Activated B cell treated with CpG ODN at 0.5 μM for 24 hours (primary cell): ENCODE results near the gene MAMDC2. TPM values are rescaled to one million over a fixed set of nuclear protein-coding genes. Genes with fewer than 3 reads are reported as not detected.

Experiments used
- ATAC-seq: fragments of 200-7000 bp; cut with Tn5 transposase; one replicate; pipeline ENCODE4 v1.10.0; 2021; ENCODE audit warnings: low read depth, mild to moderate bottlenecking, moderate library complexity
- CTCF ChIA-PET: fragments of 350-600 bp; sonication (Branson Sonifier 250); formaldehyde crosslinking; loops from one replicate; lab custom pipeline; 2021; ENCODE audit warnings: antibody characterized with exemption; lab: Charles Lee
- POLR2A ChIA-PET: fragments of 350-600 bp; sonication (Branson Sonifier 250); formaldehyde crosslinking; loops from one replicate; lab custom pipeline; 2021; ENCODE audit warnings: antibody characterized with exemption; lab: Charles Lee
- DNase-seq: peaks from one replicate; pipeline ENCODE4 v3.0.0; 2022
- H3K27ac Mint-ChIP-seq: one replicate; pipeline ENCODE4 v1.8.0; 2020; ENCODE audit warnings: mixed read lengths
- H3K27me3 Mint-ChIP-seq: one replicate; pipeline ENCODE4 v1.8.0; 2021; ENCODE audit warnings: mixed read lengths
- H3K36me3 Mint-ChIP-seq: one replicate; pipeline ENCODE4 v1.8.0; 2021; ENCODE audit warnings: low read depth, mixed read lengths
- H3K4me1 Mint-ChIP-seq: one replicate; pipeline ENCODE4 v1.8.0; 2021; ENCODE audit warnings: mixed read lengths
- H3K4me3 Mint-ChIP-seq: one replicate; pipeline ENCODE4 v1.8.0; 2020; ENCODE audit warnings: mild to moderate bottlenecking, mixed read lengths
- H3K9me3 Mint-ChIP-seq: one replicate; pipeline ENCODE4 v1.8.0; 2020; ENCODE audit warnings: mixed read lengths
- intact Hi-C: fragments of 100-400 bp; cut with micrococcal nuclease; formaldehyde crosslinking; loops from one replicate; pipeline ENCODE4 v1.15.1; 2024
- total RNA-seq: library from RNA; stranded (reverse); gene quantifications from 2 replicates; pipeline ENCODE4 v1.2.3, GENCODE V29; 2022
- TF ChIP-seq, protein P1 (sequence below): fragments of 200-600 bp; IDR thresholded peaks from one replicate; pipeline ENCODE4 v1.8.0; 2022; ENCODE audit warnings: antibody characterized with exemption, mild to moderate bottlenecking

Gene MAMDC2, protein sequence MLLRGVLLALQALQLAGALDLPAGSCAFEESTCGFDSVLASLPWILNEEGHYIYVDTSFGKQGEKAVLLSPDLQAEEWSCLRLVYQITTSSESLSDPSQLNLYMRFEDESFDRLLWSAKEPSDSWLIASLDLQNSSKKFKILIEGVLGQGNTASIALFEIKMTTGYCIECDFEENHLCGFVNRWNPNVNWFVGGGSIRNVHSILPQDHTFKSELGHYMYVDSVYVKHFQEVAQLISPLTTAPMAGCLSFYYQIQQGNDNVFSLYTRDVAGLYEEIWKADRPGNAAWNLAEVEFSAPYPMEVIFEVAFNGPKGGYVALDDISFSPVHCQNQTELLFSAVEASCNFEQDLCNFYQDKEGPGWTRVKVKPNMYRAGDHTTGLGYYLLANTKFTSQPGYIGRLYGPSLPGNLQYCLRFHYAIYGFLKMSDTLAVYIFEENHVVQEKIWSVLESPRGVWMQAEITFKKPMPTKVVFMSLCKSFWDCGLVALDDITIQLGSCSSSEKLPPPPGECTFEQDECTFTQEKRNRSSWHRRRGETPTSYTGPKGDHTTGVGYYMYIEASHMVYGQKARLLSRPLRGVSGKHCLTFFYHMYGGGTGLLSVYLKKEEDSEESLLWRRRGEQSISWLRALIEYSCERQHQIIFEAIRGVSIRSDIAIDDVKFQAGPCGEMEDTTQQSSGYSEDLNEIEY
- total RNA-seq = not detected in 2 replicates

DNA sequence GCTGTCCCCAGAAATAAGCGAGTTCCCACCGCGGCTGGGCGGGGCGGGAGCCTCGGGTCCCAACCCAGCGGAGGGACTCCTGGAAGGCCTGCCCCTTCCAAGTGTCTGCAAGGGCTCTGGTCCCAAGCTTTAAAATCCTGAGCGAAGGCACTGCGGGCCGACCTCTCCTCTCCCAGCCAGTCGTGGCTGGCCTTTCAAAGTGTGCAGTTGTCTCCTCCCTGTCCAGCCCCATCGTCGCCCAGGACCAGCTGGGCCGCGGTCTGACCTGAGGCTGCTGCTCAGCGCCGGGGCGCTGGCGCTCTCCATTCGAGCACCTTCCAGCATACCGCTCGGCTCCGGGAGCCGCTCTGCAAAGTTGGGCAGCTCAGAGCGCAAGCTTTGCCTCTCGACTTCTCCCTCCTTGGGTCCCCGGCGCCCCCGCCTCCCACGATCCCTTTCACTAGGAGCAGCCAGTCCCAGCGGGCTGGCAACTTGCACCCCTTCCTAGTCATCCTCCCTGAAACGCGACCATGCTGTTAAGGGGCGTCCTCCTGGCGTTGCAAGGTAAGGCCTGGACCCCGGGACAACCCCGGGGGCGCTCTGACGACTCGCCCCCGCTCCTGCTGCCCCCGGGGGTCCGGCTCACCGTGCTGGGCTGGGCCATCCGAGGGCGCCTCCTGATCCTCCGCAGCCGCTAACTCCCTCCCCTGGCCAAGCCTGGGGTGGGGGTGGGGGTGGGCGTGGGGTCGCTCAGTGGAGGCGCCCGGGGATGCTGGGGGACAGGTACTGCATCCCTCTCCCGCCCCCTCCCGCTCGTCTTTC, at the start of gene MAMDC2:
MAMDC2 (plus strand) TSS at position 160 of the 801 bp plus-strand sequence; CDS start at position 510, 350 bp downstream.
- Mint-ChIP-seq H3K27ac (no peak within 1 kb of the TSS), H3K9me3 (no peaks in the 10 kb centered on the region), H3K4me1 (peaks cover 8% of the 10 kb centered on the region), H3K36me3 (no peaks in the 10 kb centered on the region), H3K27me3 (peaks cover 51% of the 10 kb centered on the region), H3K4me3 (no peak within 1 kb of the TSS)
- CTCF ChIA-PET = no interaction called here
- no peak for DNase-seq
- intact Hi-C loops = no loop called here
- ATAC-seq = no peak
- POLR2A ChIA-PET = no interaction called here
- TF ChIP-seq, protein P1, sequence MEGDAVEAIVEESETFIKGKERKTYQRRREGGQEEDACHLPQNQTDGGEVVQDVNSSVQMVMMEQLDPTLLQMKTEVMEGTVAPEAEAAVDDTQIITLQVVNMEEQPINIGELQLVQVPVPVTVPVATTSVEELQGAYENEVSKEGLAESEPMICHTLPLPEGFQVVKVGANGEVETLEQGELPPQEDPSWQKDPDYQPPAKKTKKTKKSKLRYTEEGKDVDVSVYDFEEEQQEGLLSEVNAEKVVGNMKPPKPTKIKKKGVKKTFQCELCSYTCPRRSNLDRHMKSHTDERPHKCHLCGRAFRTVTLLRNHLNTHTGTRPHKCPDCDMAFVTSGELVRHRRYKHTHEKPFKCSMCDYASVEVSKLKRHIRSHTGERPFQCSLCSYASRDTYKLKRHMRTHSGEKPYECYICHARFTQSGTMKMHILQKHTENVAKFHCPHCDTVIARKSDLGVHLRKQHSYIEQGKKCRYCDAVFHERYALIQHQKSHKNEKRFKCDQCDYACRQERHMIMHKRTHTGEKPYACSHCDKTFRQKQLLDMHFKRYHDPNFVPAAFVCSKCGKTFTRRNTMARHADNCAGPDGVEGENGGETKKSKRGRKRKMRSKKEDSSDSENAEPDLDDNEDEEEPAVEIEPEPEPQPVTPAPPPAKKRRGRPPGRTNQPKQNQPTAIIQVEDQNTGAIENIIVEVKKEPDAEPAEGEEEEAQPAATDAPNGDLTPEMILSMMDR = no peak

DNA sequence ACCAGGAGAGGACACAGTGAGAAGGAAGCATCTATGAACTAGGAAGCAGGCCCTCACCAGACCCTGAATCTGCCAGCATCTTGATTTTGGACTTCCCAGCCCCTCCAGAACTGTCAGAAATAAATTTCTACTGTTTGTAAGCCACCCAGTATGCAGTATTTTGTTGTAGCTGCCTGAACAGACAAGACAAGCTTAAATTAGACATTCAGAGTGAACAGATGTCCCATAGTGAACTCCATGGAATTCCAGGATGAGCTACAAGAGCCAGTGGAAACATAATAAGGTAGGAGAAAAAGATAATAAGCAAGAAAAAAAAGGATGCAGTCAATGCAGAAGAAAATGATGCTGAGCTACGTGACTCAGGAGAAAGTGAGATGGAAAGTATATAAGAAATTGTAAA, 47.8 kb upstream of the MAMDC2 start:
- TF ChIP-seq, protein P1 = no peak
- intact Hi-C loops = no loop called here
- Mint-ChIP-seq H3K27me3 (peaks cover 3% of the 10 kb centered on the region), H3K4me1 (no peaks in the 10 kb centered on the region), H3K36me3 (no peaks in the 10 kb centered on the region), H3K9me3 (no peaks in the 10 kb centered on the region), H3K27ac (no peak overlapping the region), H3K4me3 (no peak overlapping the region)
- ChIA-PET POLR2A (no interaction called here), CTCF (no interaction called here)
- DNase-seq = no peak
- ATAC-seq = no peak

DNA sequence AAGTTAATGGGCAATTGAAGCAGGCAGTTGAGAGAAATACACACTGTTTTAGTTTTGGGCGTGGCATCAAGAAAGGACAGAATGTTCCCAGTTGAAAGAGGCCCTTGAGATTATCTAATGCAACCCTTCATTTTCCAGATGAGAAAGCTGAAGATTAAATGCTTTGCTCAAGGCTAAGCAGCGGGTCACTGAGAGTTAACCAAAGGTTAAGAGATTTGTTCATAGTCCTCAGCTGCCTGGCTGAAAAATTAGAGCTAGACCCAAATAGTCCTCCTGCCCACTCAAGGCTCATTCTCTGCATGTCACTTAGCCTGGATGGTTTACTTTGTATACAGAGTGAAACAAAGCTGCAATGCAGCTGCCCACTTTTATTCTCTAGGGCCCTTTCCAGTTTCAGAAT, 46.7 kb upstream of the MAMDC2 start:
- intact Hi-C loops = no loop called here
- ChIA-PET CTCF (no interaction called here), POLR2A (no interaction called here)
- ATAC-seq (no peak), DNase-seq (no peak)
- H3K27ac Mint-ChIP-seq = no peak overlapping the region
- no peaks in the 10 kb centered on the region for H3K36me3 Mint-ChIP-seq
- TF ChIP-seq, protein P1 = no peak
- peaks cover 3% of the 10 kb centered on the region for H3K27me3 Mint-ChIP-seq
- no peaks in the 10 kb centered on the region for H3K9me3 Mint-ChIP-seq
- H3K4me1 Mint-ChIP-seq = no peaks in the 10 kb centered on the region
- H3K4me3 Mint-ChIP-seq = no peak overlapping the region

DNA sequence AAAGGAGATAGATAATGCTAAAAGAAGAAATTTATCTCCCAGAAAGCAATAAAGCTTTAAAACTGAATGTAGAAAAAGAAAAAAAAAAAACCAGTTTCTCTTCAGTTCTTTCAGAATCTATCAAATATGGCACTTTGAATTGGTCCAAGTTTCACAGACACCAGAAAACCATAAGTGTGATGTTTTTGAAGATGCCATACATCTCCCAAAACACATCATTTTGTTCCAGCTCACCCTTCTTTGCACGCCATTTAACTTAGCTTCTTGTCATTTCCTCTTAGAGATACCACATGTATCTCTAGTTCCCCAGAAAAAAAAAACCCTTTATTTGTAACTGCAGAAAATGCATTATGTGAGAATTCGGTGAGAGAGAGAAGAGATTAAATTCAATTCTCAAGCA, 46.1 kb upstream of the MAMDC2 start:
- ATAC-seq (no peak), DNase-seq (no peak)
- POLR2A ChIA-PET = no interaction called here
- H3K4me3 Mint-ChIP-seq = no peak overlapping the region
- no peaks in the 10 kb centered on the region for H3K36me3 Mint-ChIP-seq
- CTCF ChIA-PET = no interaction called here
- H3K27me3 Mint-ChIP-seq = peaks cover 3% of the 10 kb centered on the region
- no peaks in the 10 kb centered on the region for H3K4me1 Mint-ChIP-seq
- intact Hi-C loops = no loop called here
- no peaks in the 10 kb centered on the region for H3K9me3 Mint-ChIP-seq
- TF ChIP-seq, protein P1 = no peak
- H3K27ac Mint-ChIP-seq = no peak overlapping the region

DNA sequence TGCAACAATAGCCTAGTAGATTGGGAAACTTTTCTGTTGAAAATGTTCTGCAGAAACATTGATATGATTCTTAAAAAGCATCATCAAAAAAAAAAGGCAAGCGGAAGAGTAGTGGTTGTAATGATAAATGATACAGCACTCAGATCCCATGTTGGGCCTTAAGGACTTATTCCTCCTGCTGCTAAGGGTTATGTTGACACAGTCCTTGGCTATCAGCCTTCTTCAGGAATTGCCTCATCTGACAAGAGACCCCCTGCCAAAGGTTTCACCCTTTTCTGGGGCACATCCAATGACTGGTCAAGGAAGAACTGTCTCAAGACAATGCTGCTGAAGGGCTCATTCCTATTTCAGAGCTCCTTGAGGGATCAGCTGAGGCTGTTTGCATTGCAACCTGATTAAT, 44.3 kb upstream of the MAMDC2 start:
- DNase-seq = no peak
- Mint-ChIP-seq H3K36me3 (no peaks in the 10 kb centered on the region), H3K4me3 (no peak overlapping the region), H3K9me3 (no peaks in the 10 kb centered on the region), H3K27ac (no peak overlapping the region), H3K4me1 (no peaks in the 10 kb centered on the region), H3K27me3 (peaks cover 2% of the 10 kb centered on the region)
- TF ChIP-seq, protein P1 = no peak
- POLR2A ChIA-PET = no interaction called here
- ATAC-seq = no peak
- CTCF ChIA-PET = no interaction called here
- intact Hi-C loops = no loop called here
